ENCODE results near the gene PUDP. TPM values are rescaled to one million over a fixed set of nuclear protein-coding genes. Genes with fewer than 3 reads are reported as not detected.
"Not testable (repeated sequence)": the region's sequence is repeated elsewhere in the genome, so short reads cannot be mapped to it uniquely, and the experiment has no call there.

PUDP gene
- total and polyA plus RNA-seq, 3 donors from 2014 or later: 8.8 to 15.5 (median 10.2) TPM

DNA sequence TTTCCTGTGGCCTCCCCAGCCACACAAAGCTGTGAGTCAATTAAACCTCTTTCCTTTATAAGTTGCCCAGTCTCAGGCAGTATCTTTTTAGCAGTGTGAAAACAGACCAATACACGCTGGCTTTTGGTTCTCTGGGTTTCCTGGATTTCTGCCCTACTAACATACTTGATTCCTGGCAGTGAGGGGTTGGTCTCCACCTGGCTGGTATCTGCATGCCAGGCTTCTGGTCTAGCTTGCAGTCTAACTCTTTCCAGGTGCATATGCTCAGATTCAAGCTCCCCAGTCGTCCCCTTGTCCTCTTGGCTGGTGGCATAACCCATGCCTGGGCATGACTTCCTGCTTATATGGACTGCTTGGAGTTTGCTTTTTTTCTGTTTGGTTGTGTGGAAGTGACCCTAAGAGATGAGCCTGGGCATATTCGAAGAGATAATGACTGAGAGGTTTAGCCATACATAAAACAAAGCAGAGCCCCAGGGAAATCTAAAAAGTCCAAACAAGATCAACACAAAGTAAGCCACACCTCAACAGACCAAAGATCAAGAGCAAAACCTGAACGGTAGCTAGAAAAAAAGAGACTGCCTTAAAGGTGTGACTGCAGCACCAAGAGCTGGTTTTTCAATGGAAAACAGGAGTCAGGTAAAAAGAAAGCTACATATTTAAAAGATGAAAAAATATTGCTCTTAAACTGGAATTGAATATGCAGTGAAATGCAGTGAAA, 102.6 kb downstream of the PUDP start:
- Histone ChIP-seq H3K9me3 (no peaks in the 10 kb centered on the region), H3K27me3 (no peaks in the 10 kb centered on the region), H3K4me1 (no peaks in the 10 kb centered on the region), H3K36me3 (ENCODE audit: low read depth, missing control alignments) (no peaks in the 10 kb centered on the region), H3K27ac (no peak overlapping the region), H3K4me3 (no peak overlapping the region)
- no peak for DNase-seq
- intact Hi-C loops (cut with DNase I; ENCODE audit: low total_unique reads): no loop called here
- TF ChIP-seq, protein P1, sequence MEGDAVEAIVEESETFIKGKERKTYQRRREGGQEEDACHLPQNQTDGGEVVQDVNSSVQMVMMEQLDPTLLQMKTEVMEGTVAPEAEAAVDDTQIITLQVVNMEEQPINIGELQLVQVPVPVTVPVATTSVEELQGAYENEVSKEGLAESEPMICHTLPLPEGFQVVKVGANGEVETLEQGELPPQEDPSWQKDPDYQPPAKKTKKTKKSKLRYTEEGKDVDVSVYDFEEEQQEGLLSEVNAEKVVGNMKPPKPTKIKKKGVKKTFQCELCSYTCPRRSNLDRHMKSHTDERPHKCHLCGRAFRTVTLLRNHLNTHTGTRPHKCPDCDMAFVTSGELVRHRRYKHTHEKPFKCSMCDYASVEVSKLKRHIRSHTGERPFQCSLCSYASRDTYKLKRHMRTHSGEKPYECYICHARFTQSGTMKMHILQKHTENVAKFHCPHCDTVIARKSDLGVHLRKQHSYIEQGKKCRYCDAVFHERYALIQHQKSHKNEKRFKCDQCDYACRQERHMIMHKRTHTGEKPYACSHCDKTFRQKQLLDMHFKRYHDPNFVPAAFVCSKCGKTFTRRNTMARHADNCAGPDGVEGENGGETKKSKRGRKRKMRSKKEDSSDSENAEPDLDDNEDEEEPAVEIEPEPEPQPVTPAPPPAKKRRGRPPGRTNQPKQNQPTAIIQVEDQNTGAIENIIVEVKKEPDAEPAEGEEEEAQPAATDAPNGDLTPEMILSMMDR (IDR thresholded peaks at IDR 0.05): no peak
- TF ChIP-seq POLR2A (IDR thresholded peaks at IDR 0.05): no peak
- WGBS, 2 donors: 95 to 100% methylated on average over 3 to 4 of the region's 4 CpGs

DNA sequence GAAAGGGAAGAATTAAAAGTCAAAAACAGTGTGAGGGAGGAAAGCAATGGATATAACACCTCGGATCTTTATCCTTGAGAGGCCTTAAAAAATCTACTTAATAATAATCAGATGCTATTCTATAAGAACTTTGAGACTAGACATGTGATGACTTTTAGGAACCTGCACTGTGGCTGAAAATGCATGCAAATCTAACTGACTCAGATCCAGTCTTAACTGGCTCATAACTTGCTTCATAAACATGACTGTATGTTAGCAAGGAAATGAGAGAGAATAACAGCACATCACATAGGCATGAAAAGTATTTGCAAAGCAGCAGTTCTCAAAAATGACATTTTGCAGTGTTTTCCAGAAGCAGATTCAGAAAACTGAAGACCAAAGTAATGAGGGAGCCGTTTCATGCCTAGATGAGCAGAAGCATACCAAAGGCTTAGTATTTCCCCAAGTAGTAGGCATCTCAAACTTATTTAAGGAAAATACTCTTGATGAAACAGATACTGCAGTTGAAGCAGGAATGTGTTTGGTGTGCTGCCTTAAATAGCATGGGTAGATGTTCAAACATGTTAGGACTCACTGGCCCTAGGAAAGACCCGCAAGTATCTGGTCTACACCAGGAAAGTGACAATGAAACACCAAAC, 104.0 kb downstream of the PUDP start:
- WGBS, 2 donors: 90 to 100% methylated on average over 3 of the region's 3 CpGs
- H3K36me3 ChIP-seq (ENCODE audit: low read depth, missing control alignments); intact Hi-C loops (cut with DNase I; ENCODE audit: low total_unique reads); DNase-seq; H3K27me3 ChIP-seq; H3K4me1 ChIP-seq; H3K9me3 ChIP-seq; H3K4me3 ChIP-seq; H3K27ac ChIP-seq: not testable (repeated sequence)

DNA sequence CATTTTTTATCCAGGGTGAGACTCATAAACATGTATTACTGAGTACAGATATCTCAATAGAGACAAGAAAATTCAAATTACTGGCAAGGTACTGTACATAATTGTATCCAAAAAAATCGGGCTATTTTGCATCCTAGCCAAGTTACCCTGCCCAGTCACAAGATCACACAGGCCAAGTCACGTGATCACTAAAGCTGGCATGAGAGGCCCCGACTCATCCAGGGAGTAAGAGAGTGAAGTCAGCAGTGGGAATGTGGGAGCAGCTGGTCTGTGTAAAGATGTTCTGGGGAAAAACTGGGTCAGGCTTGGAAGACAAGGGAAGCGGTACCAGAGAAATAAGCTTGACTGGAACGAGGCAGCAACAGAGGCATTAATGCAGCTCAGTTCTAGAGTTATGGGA, 119.7 kb downstream of the PUDP start:
- intact Hi-C loops (cut with DNase I; ENCODE audit: low total_unique reads): no loop called here
- 50 to 66% methylated on average over 5 of the region's 5 CpGs for WGBS, 2 donors
- Histone ChIP-seq H3K27ac (no peak overlapping the region), H3K4me1 (no peaks in the 10 kb centered on the region), H3K4me3 (no peak overlapping the region), H3K36me3 (ENCODE audit: low read depth, missing control alignments) (no peaks in the 10 kb centered on the region), H3K9me3 (no peaks in the 10 kb centered on the region), H3K27me3 (no peaks in the 10 kb centered on the region)
- no peak for DNase-seq
- TF ChIP-seq, protein P1 (IDR thresholded peaks at IDR 0.05): no peak
- no peak for TF ChIP-seq POLR2A (IDR thresholded peaks at IDR 0.05)

DNA sequence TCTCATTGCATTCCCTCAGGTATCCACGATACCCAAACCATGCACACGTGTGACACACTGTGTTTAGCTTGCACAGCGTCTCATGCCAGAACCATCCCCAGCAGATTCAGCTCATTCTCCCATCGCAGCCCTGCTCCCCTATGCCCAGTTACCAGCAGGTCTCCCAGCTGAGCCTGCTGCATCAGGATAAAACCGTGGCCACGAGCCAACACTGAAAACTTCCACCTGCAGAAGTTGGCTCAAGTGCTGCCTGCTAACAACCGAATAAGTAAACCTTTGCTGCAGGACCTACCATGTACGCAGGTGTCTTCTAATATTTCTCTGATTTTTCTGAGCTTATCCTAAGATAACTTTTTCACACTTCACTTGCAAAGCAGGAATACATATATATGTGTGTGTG, 120.9 kb downstream of the PUDP start:
- Histone ChIP-seq H3K4me1 (no peaks in the 10 kb centered on the region), H3K9me3 (no peaks in the 10 kb centered on the region)
- 82 to 86% methylated on average over 8 of the region's 8 CpGs for WGBS, 2 donors

DNA sequence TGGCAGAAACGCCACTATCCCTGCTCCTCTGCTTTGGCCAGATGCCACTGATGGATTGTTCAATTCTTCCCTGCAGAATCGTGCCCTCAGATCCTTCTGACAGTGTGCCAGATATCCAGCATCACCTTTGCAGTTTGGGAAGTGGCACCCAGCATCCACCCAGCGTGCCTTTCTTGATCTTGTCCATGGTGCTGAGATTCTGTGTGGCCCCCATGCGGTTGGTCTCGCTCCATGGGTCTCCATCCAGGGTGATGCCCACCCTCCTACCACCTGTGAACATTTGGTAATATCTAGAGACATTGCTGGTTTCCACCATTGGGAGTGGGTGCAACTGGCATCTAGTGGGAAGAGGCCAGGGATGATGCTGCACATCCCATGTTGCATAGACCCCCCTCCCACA, 121.6 kb downstream of the PUDP start:
- H3K27me3 ChIP-seq: not testable (repeated sequence)
- 98% methylated on average over 5 of the region's 5 CpGs; no CpG with 5 or more reads in 1 of the 2 donors for WGBS, 2 donors

More for the DNA sequence above, 120.9 kb downstream of the PUDP start:
- Histone ChIP-seq H3K27ac (no peak overlapping the region), H3K36me3 (ENCODE audit: low read depth, missing control alignments) (no peaks in the 10 kb centered on the region), H3K4me3 (no peak overlapping the region), H3K27me3 (no peaks in the 10 kb centered on the region)
- intact Hi-C loops (cut with DNase I; ENCODE audit: low total_unique reads): no loop called here
- TF ChIP-seq, protein P1 (IDR thresholded peaks at IDR 0.05): no peak
- no peak for TF ChIP-seq POLR2A (IDR thresholded peaks at IDR 0.05)
- no peak for DNase-seq

More for the DNA sequence above, 121.6 kb downstream of the PUDP start:
- DNase-seq; H3K9me3 ChIP-seq; H3K4me3 ChIP-seq; H3K4me1 ChIP-seq; intact Hi-C loops (cut with DNase I; ENCODE audit: low total_unique reads); H3K36me3 ChIP-seq (ENCODE audit: low read depth, missing control alignments); H3K27ac ChIP-seq: not testable (repeated sequence)

Measured in testis (tissue), 3 donors.